NCI-H460 (cell line): Measurements from ENCODE around the gene WNT7B. TPM values are rescaled to one million over a fixed set of nuclear protein-coding genes. Genes with fewer than 3 reads are reported as not detected.

Experiments
- DNase-seq: peaks from one replicate; pipeline ENCODE4 v3.0.0-alpha.2; 2016; ENCODE audit warnings: low read depth; ENCODE audit errors: extremely low read depth
- total RNA-seq: library from RNA; depleted of rRNA; stranded (reverse); fragments of >200 nt; shearing (Covaris generic); gene quantifications from 2 replicates; pipeline ENCODE4 v1.2.3, GENCODE V29; 2014; rRNA removed

WNT7B gene
- total RNA-seq, 1 experiment from 2014 or later: not detected

DNA sequence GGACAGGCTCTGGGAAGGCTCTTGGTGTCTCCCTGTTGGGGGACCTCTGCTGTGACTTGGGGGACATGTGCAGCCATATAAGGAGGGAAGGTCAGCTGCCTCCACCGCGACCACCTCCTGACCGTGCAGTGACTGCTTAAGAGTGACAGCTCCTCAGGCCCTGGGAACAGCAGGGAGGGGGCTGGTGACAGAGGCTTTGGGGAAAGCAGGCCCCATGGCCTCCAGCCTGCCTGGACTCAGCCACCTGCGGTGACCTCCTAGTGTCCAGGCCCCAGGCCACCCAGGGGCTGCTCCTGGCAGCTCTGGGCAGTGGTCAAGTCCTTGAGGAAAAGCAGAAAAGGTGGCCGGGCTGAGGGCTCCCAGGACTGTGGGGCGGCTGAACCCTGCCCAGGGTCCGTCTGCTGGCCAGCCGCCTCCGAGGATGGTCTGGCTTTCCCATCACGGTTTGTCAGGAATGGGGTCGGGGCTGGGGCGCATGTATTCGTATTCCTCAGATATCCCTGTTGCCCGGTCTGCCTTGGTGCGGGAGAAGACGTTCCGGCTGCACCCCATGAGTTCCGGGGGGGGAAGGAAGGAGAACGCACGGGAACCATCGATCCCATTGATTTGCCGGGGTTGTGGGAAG is 96.8 kb downstream of the WNT7B start:
- no peak for DNase-seq

DNA sequence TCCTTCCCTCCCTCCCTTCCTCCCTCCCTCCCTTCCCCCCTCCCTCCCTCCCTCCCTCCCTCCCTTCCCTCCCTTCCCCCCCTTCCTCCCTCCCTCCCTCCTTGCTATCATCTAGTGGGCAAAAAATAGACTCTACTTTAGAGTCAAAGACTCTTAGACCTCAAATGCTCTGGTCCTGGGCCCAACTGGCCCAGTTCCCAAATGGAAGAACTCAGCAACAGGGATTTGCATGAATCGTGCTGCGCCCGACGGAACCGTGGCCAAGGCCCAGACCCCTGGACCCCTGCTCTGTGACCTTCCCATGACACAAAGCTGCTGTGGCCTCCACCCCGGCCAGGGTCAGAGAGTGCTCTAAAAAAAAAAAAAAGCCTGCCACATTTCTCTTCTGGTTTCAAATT is 97.4 kb downstream of the WNT7B start:
- no peak for DNase-seq

DNA sequence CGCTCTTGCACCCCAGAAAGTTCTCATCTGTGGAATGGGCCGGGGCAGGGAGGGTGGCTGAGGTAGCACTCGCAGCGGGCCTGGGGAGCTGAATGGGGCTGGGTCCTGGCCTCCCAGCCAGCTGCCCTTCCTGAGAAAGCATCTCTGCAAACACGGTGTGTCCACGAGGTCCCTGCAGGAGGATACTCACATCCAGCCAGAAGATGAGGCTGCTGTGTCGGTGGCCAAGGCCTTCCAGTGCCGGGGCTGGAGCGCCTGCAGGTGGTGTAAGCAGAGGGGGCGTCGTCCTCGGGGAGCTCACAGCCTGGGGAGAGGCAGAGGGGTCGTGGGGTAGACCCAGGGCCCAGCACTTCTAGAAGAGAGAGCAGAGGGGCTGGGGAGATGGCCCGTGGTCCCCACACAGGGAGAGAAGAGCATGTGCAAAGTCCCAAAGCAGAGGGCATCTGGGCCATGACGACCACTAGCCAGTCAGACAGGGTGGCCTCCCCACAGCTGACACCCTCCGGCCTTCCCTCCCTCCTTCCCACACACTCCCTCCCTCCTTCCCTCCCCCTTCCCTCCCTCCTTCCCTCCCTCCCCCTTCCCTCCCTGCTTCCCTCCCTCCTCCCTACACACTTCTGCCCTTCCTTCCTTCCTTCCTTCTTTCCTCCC is 97.9 kb downstream of the WNT7B start:
- no peak for DNase-seq

DNA sequence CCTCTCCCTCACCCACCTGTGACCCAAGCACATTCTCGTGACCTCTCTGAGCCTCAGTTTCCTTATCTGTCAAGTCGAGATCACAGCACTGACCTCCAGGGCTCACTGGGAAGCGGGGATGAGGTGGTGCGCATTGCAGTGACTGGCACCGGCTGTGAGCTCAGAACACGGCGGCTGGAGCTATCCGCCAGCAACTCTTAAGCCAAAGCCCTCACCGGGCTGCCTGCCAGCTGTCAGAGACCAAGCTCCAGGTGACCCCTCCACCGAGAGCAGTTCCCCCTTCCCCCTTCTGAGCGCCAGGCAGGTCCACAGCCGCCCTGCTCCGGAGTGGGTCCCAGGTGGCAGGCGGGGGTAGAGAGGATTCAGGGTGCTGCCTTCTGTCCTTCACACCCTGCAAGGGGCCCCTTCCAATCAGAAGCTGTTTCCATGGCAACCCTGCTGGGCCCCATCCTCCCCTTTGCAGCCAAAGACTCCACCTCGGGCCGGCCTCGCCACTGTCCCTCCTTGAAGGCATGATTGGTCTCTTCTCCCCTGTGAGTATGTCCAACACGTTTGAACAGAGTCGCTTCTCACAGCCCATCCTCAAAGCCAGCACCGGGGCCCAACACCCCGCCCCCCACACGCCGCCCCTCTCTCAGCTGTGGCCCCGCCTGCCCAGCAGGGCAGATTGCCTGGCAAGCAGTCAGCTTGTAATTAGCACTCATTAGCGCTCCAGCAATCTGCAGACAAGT is 98.7 kb downstream of the WNT7B start:
- DNase-seq: no peak

DNA sequence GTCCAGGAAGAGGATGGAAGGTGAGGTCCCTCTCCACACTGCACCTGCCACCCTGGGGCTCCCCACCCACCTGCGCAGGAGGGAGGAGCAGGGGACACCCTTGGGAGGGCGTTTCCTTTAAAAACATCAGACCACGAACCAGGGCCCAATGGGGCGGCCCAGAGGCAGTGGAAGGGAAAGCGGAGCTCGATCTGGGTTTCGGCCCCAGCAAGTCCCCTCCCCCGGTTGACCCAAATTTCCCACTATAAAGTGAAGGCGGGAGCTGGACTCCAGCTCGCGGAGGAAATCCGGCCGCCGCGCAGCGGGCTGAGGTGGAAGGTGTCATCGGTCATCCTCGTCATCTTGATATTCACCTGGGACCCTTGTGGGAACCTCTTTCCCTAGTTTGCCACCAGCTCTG is 99.3 kb downstream of the WNT7B start:
- no peak for DNase-seq

DNA sequence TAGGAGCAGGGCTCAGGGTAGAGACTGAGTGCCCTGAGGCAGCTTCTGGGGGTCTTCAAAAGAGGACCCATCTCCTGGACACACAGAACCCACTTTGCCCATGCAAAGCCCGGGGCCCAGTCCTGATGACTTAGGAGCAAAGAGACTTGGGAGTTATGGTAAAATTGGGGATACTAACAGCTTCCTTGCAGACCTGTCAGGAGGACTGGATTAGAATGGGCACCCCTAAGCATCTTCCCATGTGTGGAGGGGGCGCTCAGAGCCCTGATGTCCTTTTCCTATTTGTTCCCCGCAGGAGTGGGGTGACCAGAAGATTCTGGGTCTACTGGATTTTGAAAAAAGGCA is 100.0 kb downstream of the WNT7B start:
- no peak for DNase-seq

DNA sequence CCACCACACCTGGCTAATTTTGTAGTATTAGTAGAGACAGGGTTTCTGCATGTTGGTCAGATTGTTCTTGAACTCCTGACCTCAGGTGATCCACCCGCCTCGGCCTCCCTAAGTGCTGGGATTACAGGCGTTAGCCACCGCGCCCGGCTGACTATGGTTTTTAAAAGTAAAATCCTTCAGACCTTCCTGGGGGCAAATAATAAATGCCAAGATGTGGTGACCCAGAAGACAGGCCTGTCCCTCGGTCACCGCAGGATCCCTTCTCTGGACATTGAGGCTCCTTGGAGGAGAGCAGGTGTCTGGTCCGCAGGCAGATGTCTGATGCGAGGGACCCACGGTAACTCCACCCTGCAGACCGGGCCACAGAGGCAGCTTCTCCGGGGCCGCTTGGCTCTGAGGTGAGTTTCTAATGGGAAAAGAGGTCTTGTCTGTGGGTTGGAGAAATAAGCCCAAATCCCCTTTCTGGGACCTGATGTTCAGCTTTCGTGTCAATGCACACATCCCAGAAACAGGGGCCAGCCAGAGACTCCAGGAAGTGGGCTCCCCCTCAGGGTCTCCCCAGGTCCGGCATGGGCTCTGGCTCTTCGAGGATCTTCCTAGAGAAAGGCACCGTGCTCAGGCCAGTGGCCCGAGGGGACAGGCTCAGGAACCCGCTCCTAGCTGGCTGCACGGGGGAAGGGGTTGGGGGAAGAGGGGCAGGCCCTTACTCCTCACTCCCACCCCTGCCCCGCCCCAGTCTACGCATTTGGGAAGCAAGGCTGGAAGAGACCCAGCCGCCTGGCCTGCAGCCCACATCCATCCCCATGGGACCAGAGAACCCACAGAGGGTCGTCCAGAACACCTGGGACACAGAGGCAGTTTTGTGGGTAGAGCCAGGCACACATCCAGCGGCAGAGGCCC is 100.6 kb downstream of the WNT7B start:
- no peak for DNase-seq

DNA sequence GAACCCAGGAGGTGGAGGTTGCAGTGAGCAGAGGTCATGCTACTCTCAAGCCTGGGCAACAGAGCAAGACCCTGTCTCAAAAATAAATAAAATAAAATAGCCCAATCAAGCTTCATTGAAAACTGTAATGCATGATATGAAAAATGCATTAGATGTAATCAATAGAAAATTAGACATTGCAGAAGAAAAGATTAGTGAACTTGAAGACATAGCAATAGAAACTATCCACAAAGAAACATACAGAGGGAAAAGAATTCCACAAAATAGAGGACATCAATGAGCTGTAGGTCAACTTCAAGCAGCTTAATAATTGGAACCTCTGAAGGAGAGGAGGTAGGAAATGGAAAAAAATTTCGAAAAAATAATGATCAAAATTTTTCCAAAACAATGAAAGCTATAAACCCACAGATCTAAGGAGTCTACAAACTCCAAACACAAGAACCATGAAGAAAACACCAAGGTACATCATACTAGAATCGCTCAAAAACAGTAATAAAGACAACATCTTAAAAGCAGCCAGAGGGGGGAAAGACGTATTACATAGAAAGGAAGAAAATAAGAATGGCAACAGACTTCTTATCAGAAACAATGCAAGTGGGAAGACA is 104.2 kb downstream of the WNT7B start:
- no peak for DNase-seq

DNA sequence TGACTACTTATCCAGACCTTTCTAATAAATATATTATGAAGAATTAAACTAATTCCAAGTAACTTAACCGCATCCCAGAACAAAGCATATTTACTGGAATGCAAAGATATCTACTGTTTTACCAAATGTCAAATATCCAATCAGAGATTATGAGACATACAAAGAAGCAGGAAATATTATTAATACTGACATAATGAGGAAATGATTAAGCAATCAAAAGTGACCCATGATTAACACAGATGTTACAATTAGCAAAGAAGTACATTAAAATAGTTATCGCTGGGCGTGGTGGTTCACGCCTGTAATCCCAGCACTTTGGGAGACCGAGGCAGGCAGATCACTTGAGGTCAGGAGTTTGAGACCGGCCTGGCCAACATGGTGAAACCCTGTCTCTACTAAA is 105.2 kb downstream of the WNT7B start:
- no peak for DNase-seq

Other genes starting within 250 kb of the WNT7B start
- gene PPARA, start 173.4 kb upstream of the WNT7B start, total RNA-seq: 3.4 and 3.6 TPM in 2 replicates